Stimulated activated CD4-positive, alpha-beta T cell treated with anti-CD3 and anti-CD28 coated beads, TNF-alpha, amount 100 ng/mL, for 24 hours (primary cell): ENCODE data around the gene IKZF1.
"Not testable (repeated sequence)": the region's sequence is repeated elsewhere in the genome, so short reads cannot be mapped to it uniquely, and the experiment has no call there.

Experiments used
- DNase-seq, 3 experiments: peaks; one replicate each; pipeline ENCODE4 v3.0.0-alpha.2; 2020; ENCODE audit warnings: low read depth in 3 of 3

The IKZF1 gene

DNA sequence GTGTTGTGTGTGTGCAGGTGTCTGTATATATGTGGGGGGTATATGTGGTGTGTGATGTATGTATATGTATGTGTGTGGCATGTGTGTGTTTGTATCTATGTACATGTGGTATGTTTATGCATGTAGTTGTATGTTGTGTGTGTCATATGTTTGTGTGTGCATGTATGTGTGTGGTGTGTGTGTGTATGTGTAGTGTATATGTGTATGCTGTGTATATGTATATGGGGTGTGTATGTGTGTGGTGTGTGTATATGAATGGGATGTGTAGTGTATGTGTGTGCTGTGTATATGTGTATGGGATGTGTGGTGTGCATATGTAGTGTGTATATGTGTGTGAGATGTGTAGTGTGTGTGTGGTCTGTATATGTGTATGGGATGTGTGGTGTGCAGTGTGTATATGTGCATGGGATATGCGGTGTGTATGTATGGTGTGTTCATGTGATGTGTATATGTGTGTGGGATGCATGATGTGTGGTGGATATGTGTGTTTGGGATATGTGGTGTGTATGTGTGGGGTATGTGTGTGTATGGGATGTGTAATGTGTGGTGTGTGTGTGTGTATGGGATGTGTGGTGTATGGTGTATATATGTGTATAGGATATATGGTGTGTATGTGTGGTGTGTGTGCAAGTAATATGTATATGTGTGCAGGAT lies 30.0 kb downstream of the IKZF1 start:
- no peak for DNase-seq

GRCh38 chr7:50335230-50335794 lies 30.8 kb downstream of the IKZF1 start:
- DNase-seq, result no peak

DNA sequence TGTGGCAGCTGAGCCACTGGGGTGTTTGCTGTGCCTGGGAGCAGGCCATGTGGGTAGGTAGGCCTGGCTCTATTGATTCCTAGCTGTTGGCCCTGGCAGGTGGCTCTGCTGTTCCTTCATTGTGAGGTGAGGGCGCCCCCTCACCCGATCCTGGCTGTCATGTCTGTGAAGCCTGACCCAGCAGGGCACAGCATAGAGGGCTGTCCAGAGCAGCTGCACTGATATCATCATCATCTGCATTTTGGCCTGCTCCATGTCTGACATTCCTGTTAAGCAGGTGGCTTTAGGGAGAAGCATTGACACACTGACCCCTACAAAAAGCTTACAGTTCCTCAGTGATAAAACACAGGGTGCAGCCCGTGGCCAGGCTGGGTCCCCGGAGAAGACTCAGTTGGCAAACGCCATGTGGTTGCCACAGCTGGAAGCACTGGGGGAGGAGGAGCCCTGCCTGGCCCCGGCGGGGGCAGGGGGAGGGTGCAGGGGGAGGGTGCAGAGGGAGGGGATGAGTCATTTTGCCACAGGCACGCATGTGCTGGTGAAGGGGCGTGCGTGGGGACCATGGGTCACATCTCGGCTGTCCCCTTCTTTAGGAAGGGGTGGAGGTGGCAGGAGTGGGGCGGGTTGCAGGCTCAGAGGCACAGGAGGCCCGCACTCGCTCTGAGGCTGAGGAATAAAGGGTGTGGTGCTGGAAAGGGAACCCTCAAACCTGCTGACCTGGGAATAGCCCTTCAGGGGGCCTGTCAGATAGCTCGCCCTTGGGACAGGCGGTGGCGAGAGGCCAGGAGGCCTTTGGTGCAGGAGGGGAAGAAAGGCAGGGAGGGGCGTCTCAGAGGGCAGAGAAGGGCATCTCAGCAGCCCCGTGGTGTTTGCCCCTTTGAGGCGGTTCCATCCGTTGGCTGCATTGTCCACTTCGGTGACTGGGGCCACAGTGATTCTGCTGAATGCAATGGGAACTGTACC lies 31.6 kb downstream of the IKZF1 start:
- DNase-seq, result peak; percentile 67 to 86 (median 70)

DNA sequence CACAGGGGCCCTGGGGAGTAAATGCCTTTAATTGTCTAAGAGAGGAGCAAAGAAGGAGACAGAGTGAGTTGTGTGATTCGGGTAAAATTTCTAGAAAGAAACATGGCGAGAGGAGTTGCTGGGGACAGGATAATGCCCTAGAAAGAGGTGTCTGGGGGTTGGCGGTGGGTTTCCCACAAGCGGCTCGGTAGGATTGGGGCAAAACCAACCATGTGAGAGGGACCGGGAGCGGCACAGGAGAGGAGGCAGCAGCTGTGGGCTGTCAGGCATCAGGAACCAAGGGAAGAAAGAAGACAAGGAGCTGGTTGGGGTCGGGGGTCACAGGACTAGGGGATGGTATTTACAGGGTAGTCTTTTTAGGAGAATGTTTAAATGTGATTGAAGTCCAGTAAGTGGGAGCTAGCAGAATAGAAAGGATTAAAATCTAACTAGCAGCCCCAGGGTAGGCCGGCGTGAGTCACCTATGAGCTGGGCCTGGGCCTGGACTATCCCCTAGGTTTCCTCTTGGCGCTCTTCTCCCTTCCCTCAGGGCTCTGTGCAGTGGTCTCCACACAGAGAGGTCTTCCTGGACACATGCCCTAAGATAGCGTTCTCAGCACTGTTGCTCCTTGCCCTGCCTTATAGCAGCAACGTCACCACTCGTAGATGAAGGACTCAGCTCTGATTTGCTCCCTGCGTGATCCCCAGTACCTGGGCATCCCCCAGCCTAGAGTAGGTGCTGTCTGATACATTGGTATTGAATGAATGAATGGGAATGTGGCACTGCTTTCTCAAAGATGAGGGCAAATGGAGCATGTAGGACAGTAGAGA lies 32.6 kb downstream of the IKZF1 start:
- DNase-seq, result no peak

- DNase-seq, result not testable (repeated sequence)
Observed at GRCh38 chr7:50339472-50339871, 35.0 kb downstream of the IKZF1 start.

GRCh38 chr7:50339990-50340500 lies 35.5 kb downstream of the IKZF1 start:
- peak in 1 of 3 experiments; percentile 66 for DNase-seq

DNA sequence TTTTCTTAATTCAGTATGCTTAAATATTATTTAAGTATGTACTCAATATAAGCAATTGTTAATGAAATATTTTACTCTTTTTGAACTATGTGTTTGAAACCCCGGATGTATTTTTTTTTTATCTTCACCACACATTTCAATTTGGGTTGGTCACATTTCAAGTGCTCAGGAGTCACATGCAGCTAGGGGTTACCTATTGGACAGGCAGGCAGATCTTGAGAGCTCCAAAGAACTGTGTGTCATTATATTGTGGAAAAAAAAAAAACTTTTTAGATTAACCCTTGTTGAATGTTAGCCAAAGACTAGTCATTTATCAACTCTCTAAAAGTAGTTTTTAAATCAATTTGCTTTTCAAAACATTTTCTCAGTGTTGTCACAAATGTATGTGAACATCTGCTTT lies 37.2 kb downstream of the IKZF1 start:
- no peak for DNase-seq

DNA sequence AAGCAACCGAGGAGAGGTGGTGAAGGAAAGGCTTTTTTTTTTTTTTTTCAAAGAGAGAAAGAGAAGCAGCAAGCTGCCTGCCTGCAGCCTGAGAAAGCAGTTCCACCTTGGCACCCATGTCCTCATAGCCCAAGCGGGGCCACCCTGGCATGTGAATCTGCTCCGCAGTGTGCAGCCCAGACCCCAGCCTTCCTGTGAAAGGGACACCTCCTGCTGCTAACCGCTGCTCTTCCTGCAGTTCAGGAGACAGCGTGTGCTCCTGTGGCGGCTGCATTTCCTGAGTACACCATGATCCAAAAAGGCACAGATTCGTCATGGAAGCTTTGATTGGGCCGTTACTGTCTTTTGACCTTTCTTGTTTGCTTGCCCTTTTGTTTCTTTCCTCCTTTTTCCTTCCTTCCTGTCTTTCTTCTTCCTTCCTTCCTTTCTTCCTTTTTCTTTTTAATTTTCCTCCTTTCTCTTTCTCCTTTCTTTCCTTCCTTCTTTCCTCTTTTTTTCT lies 38.1 kb downstream of the IKZF1 start:
- DNase-seq, result no peak

DNA sequence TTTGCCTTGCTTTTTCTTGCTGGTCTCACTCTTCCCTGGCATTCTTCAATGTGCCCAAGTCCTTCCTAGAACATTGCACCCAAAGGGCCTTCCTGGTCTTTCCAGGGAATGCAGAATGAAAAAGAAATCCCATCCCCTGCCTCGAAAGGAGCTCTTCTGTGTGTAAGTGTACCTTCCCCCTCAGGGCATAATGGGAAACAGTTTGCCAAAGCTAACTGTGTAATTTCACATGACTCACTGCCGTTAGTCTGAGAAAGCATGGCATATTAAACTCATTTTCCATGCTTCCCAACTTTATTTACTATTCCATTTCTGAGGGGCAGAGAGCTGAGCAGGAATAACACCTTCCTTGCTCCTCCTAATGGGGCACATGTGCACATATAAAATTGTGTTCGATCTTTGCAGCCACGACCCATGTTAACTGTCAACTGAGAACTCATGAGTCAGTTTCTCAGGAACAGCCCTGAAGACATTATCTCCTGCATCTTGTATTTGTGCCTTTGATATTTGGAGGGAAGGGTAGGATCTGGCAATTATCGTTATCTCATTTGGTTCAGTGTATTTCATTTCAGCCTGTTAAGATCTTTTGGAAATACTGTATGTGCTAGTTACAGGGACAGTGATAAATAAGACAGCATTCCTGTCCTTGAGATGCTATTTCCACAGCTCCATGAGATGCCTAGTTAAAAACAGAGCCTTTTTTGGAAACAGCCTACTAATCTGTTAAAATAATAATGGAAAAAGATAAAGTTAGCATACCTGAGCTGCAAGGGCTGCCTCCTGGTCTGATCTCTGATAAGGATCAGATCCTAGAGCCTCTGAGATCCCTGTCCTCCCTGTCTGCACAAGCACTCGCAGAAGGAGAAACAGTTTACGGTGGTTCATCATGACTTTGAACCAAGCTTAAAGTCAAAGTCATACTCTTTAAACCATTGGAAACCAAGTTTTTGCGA lies 42.3 kb downstream of the IKZF1 start:
- no peak for DNase-seq

GRCh38 chr7:50347693-50348092 lies 43.2 kb downstream of the IKZF1 start:
- no peak for DNase-seq

DNA sequence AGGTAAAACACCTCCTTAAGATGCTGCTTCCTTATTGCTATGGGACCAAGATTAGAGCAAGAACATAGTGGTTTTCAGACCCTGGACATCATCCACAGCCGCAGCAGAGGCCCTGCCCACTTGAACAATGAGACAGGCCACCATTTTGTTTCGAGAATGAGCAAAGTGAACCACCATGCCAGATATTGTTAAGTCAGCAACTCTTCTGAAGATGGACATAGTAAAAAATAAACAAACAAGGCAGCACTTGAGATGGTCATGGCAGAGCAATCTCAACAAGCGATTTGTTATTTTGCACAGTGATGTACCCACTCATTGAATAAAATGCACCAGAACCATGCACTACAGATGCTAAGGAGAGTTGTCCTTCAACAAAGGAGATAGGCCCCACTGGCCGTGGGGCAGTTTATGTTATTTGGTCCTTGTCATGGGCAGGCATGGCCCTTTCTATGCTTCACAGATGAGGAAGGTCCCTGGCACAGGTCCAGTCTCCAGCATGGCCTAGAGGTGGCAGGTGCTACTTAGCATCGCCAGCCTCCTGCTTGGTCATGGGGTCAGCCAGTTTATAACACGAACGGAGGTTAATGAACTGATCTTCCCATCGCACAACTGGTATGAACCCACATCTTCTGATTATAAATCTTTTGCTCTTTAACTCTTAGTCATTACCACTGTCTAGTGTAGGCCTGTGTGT lies 44.1 kb downstream of the IKZF1 start:
- DNase-seq, result no peak

- DNase-seq, result no peak
Observed at GRCh38 chr7:50349399-50349798, 44.9 kb downstream of the IKZF1 start.

GRCh38 chr7:50349963-50350944 lies 45.7 kb downstream of the IKZF1 start:
- DNase-seq, result peak in 2 of 3 experiments; percentile 77 to 83

GRCh38 chr7:50351267-50351666 lies 46.8 kb downstream of the IKZF1 start:
- DNase-seq, result no peak

GRCh38 chr7:50352282-50352681 lies 47.8 kb downstream of the IKZF1 start:
- no peak for DNase-seq

GRCh38 chr7:50352751-50353150 lies 48.2 kb downstream of the IKZF1 start:
- no peak for DNase-seq

- no peak for DNase-seq
Observed at GRCh38 chr7:50353201-50353600, 48.7 kb downstream of the IKZF1 start.

DNA sequence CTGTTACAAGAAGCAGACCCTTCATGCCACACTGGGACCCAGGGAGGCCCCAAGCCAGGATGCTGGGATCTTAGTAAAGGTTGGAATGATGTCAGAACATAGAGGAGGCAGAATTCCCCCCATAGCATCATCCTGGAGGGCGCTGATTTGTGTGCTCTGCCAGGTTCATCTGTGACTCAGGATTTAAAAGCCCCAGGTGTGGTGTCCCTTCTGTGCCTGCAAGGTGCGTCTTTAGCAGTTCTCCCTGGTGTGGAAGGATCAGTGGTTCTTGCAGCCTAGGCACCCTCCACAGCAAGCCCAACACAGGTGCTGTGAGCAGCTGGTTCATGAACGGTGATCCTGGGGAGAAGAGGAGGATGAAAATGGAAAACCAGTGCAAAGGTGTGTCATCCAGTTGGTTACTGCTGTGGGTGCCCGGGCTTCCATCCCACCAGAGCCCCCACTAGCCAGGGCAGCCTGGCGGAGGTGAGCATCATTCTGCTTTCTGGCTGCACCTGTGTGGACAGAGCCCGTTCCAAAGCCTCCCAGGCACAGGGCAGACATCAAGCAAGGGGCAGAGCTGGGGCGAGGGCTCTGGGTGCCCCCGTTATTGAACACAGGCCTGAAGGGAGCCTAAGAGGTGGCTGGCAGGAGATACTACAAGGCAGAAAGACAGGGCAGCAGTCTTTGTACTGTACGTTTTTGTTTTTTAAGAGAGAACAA lies 49.5 kb downstream of the IKZF1 start:
- DNase-seq, result no peak
